GM13977 (cell line): ENCODE data around the gene DAP.
"Not testable (repeated sequence)": the region's sequence is repeated elsewhere in the genome, so short reads cannot be mapped to it uniquely, and the experiment has no call there.

Source experiments
- DNase-seq: peaks from one replicate; pipeline ENCODE4 v3.0.0; 2012; ENCODE audit warnings: low spot score
- CTCF ChIP-seq: IDR thresholded peaks from 2 replicates; pipeline ENCODE4 v1.5.1; 2012; ENCODE audit warnings: mild to moderate bottlenecking, control low read depth; ENCODE audit not compliant: insufficient read depth; ENCODE audit errors: extremely low read depth, missing control alignments
- in situ Hi-C: fragments of 300-500 bp; cut with MboI; formaldehyde crosslinking; loops from one replicate; pipeline ENCODE4 v1.12.0; 2022; ENCODE audit warnings: low sequenced_read_pairs, low pct_unique_long_range_greater_than_20kb, mixed read lengths, inconsistent platforms; ENCODE audit not compliant: unreplicated experiment

DAP gene

DNA sequence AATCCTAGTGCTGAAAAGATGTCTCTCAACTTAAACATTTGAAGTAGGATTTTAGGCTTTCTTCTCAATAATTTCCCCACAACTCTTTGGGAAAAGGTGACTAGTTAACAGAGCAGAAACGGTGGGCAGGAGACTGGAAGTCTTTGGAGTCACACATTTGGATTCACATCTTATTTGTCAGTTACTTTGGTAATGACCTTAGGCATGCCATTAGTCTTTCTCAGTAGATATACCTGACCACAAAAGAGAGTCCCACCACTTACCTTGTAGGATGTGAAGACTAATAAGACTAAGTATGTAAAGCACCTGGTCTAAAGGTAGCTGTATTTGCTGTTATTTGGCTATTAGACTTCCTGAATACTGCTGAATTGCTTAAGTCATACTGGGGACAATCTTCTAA lies 35.4 kb downstream of the DAP start:
- no peak for DNase-seq
- in situ Hi-C loops = no loop called here
- no peak for TF ChIP-seq CTCF

DNA sequence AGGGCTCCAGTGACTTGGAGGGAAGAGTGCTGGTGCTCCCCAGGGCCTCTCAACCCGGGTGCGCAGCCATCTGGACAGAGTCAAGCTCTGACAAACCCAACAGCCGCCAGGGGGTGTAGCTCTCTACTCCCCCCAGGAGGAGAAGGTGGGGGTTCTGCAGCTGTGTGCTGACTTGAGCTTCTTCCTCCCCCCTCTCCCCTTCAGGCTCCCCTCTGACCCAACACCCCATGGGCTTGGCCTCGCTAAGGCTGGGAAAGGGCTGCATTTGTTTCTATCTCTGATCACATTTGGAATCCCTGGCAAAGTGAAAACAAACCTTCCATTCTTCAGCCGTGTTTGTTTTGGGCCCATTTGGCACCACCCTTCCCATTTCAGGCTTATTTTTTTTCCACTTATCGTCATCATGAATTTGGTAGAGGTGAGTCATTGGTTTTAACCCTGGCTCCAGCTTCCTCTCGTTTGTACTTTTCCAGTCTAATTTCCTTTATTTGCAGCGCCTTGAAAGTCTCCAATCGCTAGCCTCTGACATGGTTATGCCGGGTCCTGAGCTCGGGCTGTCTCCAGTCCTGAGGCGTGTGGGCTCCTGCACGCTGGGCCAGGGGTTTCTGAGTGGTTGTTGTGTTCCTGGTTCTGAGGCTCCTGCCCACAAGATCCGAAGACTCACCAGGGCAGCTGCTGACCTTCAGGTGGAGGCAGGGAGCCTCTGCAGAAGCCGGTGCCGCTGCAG lies 36.1 kb downstream of the DAP start:
- TF ChIP-seq CTCF = no peak
- in situ Hi-C loops = no loop called here
- DNase-seq = no peak

GRCh38 chr5:10723514-10723913 lies 37.5 kb downstream of the DAP start:
- no peak for TF ChIP-seq CTCF
- in situ Hi-C loops = no loop called here
- DNase-seq = no peak

DNA sequence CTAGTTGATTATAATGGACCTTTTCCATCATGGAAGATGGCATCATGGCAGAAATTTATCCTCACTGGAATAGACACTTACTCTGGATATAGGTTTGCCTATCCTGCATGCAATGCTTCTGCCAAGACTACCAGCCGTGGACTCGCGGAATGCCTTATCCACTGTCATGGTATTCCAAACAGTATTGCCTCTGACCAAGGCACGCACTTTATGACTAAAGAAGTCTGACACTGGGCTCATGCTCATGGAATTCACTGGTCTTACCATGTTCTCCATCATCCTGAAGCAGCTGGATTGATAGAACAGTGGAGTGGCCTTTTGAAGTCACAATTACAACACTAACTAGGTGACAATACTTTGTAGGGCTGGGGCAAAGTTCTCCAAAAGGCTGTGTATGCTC lies 40.3 kb downstream of the DAP start:
- in situ Hi-C loops, DNase-seq: not testable (repeated sequence)

DNA sequence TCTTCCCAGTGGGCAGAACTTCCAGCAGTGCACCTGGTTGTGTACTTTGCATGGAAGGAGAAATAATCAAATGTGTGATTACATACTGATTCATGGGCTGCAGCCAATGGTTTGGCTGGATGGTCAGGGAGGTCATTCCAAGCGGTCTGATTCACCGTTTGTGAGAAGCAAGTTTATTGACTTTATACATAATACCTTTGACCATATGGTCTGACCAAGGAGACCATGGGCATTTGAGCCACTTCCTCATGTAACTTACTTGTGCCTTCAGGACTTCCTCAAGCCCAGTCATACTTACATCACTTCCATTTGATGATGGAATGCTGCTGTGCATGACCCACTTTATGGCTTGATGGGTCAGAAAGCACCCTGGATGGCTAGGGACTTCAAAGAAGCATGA lies 41.1 kb downstream of the DAP start:
- DNase-seq = no peak
- TF ChIP-seq CTCF = no peak
- in situ Hi-C loops = no loop called here

DNA sequence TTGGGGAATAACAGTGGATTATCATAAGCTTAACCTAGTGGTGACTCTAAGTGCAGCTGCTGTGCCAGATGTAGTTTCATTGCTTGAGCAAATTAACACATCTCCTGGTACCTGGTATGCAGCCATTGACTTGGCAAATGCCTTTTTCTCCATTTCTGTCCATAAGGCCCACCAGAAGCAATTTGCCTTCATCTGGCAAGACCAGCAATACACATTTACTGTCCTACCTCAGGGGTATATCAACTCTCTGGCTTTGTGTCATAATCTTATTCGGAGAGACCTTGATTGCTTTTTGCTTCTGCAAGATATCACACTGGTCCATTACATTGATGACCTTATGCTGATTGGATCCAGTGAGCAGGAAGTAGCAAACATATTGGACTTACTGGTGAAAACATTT lies 42.4 kb downstream of the DAP start:
- in situ Hi-C loops, DNase-seq: not testable (repeated sequence)

DNA sequence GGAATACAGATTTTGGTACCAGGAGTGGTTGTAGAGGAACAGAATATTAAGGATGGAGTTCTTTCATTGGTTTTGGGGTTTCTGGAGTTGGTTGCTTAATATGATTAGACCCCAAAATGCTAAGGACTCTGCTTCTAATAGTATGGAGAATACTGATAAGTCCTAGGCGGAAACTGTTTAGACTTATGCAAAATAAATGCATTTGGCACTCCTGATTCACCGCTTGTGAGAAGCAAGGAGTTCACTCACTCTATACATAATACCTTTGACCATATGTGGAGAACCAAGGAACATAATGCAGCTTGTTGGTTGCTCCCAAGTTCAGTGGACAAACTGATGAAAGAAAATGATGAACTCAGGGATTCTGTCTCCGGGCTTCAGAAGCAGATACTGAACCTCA lies 44.2 kb downstream of the DAP start:
- DNase-seq, in situ Hi-C loops: not testable (repeated sequence)

DNA sequence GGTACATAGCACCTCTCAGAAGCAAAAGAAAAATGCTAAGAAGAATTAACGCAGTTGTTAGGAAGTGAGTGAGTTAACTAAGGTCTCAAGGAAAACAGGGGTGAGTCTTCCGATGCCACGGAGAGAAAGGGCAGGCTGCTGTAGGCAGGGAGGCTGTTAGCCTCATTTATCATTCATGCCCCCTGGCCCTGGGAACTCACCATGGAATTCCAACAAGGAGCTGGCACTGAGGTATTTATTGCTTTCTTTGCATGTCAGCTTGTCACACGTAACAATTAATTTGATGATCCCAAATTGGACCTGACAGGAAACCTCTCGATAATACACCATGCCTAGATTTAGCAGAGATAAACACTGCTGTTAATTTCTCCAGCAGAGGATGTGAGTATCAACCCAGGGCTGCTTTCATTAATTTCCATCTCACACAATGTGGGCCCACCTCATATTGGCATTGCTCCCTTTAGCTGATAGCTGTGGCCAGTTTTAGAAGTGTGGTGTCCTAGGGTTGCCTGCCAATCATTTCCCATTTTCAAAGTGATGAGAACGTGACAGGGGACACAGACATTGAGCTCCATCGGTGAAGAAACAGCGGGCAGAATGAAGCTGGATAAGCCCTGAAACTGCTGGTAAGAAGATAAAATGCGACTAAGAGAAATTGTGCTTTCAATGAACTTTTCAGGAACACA lies 45.3 kb downstream of the DAP start:
- DNase-seq = no peak
- in situ Hi-C loops = no loop called here
- TF ChIP-seq CTCF = no peak
